ENCODE data around the gene RUFY3.
"Not testable (repeated sequence)": the region's sequence is repeated elsewhere in the genome, so short reads cannot be mapped to it uniquely, and the experiment has no call there.

Gene RUFY3

GRCh38 chr4:70839589-70840093 is 117.9 kb downstream of the RUFY3 start, which contains the start of gene GRSF1:
TSS of gene GRSF1 (minus strand) at chr4:70839890. CDS start at chr4:70839827, 63 bp downstream.
- DNase-seq (ENCODE audit: low read depth, low spot score) = peak; percentile 85

- not testable (repeated sequence) for DNase-seq (ENCODE audit: low read depth, low spot score)
Observed at GRCh38 chr4:70840137-70840536, 118.4 kb downstream of the RUFY3 start.

GRCh38 chr4:70840631-70841030 is 118.9 kb downstream of the RUFY3 start:
- not testable (repeated sequence) for DNase-seq (ENCODE audit: low read depth, low spot score)

- DNase-seq (ENCODE audit: low read depth, low spot score) = no peak
Observed at GRCh38 chr4:70841211-70841610, 119.4 kb downstream of the RUFY3 start.

GRCh38 chr4:70841951-70842350 is 120.2 kb downstream of the RUFY3 start:
- DNase-seq (ENCODE audit: low read depth, low spot score) = no peak

- DNase-seq (ENCODE audit: low read depth, low spot score) = no peak
Observed at GRCh38 chr4:70842761-70843435, 121.1 kb downstream of the RUFY3 start.

- no peak for DNase-seq (ENCODE audit: low read depth, low spot score)
Observed at GRCh38 chr4:70844180-70844579, 122.4 kb downstream of the RUFY3 start.

- DNase-seq (ENCODE audit: low read depth, low spot score) = no peak
Observed at GRCh38 chr4:70849291-70849690, 127.5 kb downstream of the RUFY3 start.

- no peak for DNase-seq (ENCODE audit: low read depth, low spot score)
Observed at GRCh38 chr4:70855464-70855863, 133.7 kb downstream of the RUFY3 start.
